Measurements from ENCODE around the gene PEX12.

PEX12 gene

DNA sequence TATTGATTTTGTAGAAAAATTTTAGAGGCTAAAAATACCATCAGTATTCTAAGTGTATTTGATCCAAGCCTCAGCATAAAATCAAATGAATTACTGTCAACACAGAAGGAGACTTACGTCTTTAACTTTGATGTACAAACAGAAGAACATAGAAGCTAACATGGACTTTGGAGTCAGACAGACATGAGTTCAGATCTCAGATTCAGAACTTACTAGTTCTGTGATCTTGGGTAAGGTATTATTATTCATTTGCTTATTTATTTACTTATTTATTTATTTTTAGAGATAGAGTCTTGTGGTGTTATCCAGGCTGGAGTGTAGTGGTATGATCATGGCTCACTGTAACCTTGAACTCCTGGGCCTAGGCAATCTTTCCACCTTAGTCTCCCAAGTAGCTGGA, 36.9 kb downstream of the PEX12 start:
- Histone ChIP-seq H3K27ac (replicated peaks) (peak overlapping the region; percentile 92), H3K4me3 (replicated peaks; ENCODE audit: insufficient read depth, low read length) (peak overlapping the region; percentile 47), H3K27me3 (ENCODE audit: insufficient read depth, poor library complexity, severe bottlenecking) (no peaks in the 10 kb centered on the region)
- TF ChIP-seq POLR2AphosphoS5 (IDR thresholded peaks at IDR 0.05; ENCODE audit: low read depth) (no peak), SPI1 (IDR thresholded peaks at IDR 0.05; ENCODE audit: borderline replicate concordance, low read depth) (no peak), GABPA (IDR thresholded peaks at IDR 0.05; ENCODE audit: low read depth) (no peak)
- TF ChIP-seq, protein P1, sequence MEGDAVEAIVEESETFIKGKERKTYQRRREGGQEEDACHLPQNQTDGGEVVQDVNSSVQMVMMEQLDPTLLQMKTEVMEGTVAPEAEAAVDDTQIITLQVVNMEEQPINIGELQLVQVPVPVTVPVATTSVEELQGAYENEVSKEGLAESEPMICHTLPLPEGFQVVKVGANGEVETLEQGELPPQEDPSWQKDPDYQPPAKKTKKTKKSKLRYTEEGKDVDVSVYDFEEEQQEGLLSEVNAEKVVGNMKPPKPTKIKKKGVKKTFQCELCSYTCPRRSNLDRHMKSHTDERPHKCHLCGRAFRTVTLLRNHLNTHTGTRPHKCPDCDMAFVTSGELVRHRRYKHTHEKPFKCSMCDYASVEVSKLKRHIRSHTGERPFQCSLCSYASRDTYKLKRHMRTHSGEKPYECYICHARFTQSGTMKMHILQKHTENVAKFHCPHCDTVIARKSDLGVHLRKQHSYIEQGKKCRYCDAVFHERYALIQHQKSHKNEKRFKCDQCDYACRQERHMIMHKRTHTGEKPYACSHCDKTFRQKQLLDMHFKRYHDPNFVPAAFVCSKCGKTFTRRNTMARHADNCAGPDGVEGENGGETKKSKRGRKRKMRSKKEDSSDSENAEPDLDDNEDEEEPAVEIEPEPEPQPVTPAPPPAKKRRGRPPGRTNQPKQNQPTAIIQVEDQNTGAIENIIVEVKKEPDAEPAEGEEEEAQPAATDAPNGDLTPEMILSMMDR (IDR thresholded peaks at IDR 0.05; ENCODE audit: insufficient read depth, low read length), result no peak
- TF ChIP-seq, protein P2, sequence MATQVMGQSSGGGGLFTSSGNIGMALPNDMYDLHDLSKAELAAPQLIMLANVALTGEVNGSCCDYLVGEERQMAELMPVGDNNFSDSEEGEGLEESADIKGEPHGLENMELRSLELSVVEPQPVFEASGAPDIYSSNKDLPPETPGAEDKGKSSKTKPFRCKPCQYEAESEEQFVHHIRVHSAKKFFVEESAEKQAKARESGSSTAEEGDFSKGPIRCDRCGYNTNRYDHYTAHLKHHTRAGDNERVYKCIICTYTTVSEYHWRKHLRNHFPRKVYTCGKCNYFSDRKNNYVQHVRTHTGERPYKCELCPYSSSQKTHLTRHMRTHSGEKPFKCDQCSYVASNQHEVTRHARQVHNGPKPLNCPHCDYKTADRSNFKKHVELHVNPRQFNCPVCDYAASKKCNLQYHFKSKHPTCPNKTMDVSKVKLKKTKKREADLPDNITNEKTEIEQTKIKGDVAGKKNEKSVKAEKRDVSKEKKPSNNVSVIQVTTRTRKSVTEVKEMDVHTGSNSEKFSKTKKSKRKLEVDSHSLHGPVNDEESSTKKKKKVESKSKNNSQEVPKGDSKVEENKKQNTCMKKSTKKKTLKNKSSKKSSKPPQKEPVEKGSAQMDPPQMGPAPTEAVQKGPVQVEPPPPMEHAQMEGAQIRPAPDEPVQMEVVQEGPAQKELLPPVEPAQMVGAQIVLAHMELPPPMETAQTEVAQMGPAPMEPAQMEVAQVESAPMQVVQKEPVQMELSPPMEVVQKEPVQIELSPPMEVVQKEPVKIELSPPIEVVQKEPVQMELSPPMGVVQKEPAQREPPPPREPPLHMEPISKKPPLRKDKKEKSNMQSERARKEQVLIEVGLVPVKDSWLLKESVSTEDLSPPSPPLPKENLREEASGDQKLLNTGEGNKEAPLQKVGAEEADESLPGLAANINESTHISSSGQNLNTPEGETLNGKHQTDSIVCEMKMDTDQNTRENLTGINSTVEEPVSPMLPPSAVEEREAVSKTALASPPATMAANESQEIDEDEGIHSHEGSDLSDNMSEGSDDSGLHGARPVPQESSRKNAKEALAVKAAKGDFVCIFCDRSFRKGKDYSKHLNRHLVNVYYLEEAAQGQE (IDR thresholded peaks at IDR 0.05; ENCODE audit: insufficient replicate concordance, low read depth), result no peak
- DNase-seq (ENCODE audit: low read depth in 1 of 2, low spot score in 1 of 2), result no peak

DNA sequence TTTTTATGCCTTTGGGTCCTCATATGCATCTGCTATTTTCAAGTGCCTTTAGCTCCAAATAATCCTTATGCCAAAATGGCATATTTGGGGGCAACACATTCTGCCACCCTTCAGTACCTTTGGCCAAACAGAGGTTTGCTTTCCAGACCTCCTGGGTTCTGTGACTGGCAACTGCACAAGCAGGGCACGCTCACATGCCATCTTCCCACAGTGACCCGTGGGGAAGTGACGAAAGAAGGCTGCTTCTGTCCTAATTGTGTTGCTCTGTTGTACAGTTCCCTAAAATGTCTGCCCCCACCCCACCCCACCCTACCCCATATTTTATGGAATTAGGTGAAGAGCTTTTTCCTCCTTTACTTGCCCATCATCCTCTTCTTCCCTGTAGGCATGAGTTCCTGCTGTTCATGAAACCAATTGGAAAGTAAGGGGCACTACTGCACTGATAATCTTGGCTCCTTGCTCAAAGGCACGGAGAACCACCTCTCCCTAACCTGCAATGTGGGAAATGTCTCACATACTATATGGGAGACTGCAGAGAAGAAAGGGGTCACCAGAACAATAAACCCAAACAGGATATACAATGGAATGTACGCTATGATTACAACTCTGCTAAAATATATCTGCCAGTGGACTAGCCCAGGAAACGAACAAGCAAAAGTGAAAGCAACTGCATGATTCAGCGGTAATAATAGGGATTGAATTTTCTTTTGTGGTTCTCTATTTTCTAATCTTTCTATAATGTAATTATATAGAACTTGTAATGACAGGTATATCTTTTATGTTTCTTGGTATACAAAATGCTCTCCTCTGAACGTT, 37.6 kb downstream of the PEX12 start:
- Histone ChIP-seq H3K27me3 (ENCODE audit: insufficient read depth, poor library complexity, severe bottlenecking) (no peaks in the 10 kb centered on the region), H3K27ac (replicated peaks) (peak overlapping the region; percentile 92), H3K4me3 (replicated peaks; ENCODE audit: insufficient read depth, low read length) (peak overlapping the region; percentile 47)
- TF ChIP-seq GABPA (IDR thresholded peaks at IDR 0.05; ENCODE audit: low read depth) (no peak), SPI1 (IDR thresholded peaks at IDR 0.05; ENCODE audit: borderline replicate concordance, low read depth) (peak; percentile 85), POLR2AphosphoS5 (IDR thresholded peaks at IDR 0.05; ENCODE audit: low read depth) (peak; percentile 68)
- TF ChIP-seq, protein P2 (IDR thresholded peaks at IDR 0.05; ENCODE audit: insufficient replicate concordance, low read depth), result peak; percentile 42
- peak in 1 of 2 experiments; percentile 88 for DNase-seq (ENCODE audit: low read depth in 1 of 2, low spot score in 1 of 2)

DNA sequence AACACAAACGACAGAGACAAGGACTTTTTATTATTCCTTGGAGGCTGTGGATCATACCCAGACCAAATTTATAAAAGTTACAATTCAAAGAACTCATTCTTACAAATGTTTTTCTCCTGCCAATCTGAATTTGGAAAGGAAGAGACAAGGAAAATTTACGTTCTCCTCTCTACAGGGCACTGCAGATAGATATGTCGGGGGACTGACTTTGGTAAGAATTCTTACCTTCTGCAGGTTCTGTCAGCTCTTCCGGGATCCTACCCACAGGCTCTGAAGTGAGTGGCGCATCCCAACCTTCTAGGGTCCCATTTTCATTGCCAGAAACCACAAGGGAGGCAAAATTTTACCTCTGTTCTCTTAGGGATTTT, 38.7 kb downstream of the PEX12 start:
- DNase-seq (ENCODE audit: low read depth in 1 of 2, low spot score in 1 of 2), result no peak
- H3K4me3 ChIP-seq (replicated peaks; ENCODE audit: insufficient read depth, low read length), result no peak overlapping the region
- H3K27ac ChIP-seq (replicated peaks), result no peak overlapping the region
- TF ChIP-seq GABPA (IDR thresholded peaks at IDR 0.05; ENCODE audit: low read depth), result no peak
- no peak for TF ChIP-seq POLR2AphosphoS5 (IDR thresholded peaks at IDR 0.05; ENCODE audit: low read depth)
- TF ChIP-seq, protein P1 (IDR thresholded peaks at IDR 0.05; ENCODE audit: insufficient read depth, low read length), result no peak
- TF ChIP-seq, protein P2 (IDR thresholded peaks at IDR 0.05; ENCODE audit: insufficient replicate concordance, low read depth), result no peak
- TF ChIP-seq SPI1 (IDR thresholded peaks at IDR 0.05; ENCODE audit: borderline replicate concordance, low read depth), result no peak
- H3K27me3 ChIP-seq (ENCODE audit: insufficient read depth, poor library complexity, severe bottlenecking), result no peaks in the 10 kb centered on the region
